Liver (tissue), 9 donors: ENCODE measurements around the gene GRN. TPM values are rescaled to one million over a fixed set of nuclear protein-coding genes. Genes with fewer than 3 reads are reported as not detected.

Experiments
- DNase-seq: peaks from one replicate; pipeline ENCODE4 v3.0.0-alpha.2; 2017; ENCODE audit warnings: low spot score
- H3K27ac ChIP-seq, 2 donors: one replicate each; pipeline ENCODE4 v1.7.0; 2013; ENCODE audit warnings: inconsistent platforms in 2 of 2, low read length in 2 of 2, control low read depth in 1 of 2, low read depth in 1 of 2, mild to moderate bottlenecking in 1 of 2
- H3K27me3 ChIP-seq, 4 donors: one replicate each; pipeline versions ENCODE4 v1.6.1 to v1.7.0; 2013; ENCODE audit warnings: low read length in 3 of 4, inconsistent platforms in 1 of 4, mild to moderate bottlenecking in 1 of 4, moderate library complexity in 1 of 4; ENCODE audit not compliant: control insufficient read depth in 4 of 4, insufficient read depth in 4 of 4
- H3K36me3 ChIP-seq, 4 donors: one replicate each; pipeline versions ENCODE4 v1.6.1 to v1.7.0; 2013; ENCODE audit warnings: low read length in 3 of 4, mild to moderate bottlenecking in 3 of 4, low read depth in 1 of 4, moderate library complexity in 1 of 4; ENCODE audit not compliant: control insufficient read depth in 4 of 4, insufficient read depth in 3 of 4
- H3K4me1 ChIP-seq, 4 donors: one replicate each; pipeline versions ENCODE4 v1.6.1 to v1.7.0; 2013; ENCODE audit warnings: low read length in 3 of 4, mild to moderate bottlenecking in 3 of 4, moderate library complexity in 1 of 4; ENCODE audit not compliant: control insufficient read depth in 4 of 4, insufficient read depth in 4 of 4
- H3K4me3 ChIP-seq, 3 donors: one replicate each; pipeline versions ENCODE4 v1.6.1 to v1.7.0; 2013; ENCODE audit warnings: low read length in 3 of 3, control low read depth in 1 of 3, low read depth in 1 of 3, mild to moderate bottlenecking in 1 of 3
- H3K9ac ChIP-seq, 2 donors: one replicate each; pipeline ENCODE4 v1.7.0; 2013; ENCODE audit warnings: low read length in 2 of 2, mild to moderate bottlenecking in 2 of 2, moderate library complexity in 2 of 2, control low read depth in 1 of 2, low read depth in 1 of 2
- H3K9me3 ChIP-seq, 4 donors: one replicate each; pipeline versions ENCODE4 v1.6.1 to v1.7.0; 2013; ENCODE audit warnings: low read length in 3 of 4; ENCODE audit not compliant: control insufficient read depth in 4 of 4
- ATF3 ChIP-seq: IDR thresholded peaks from 2 replicates; pipeline ENCODE4 v1.6.1; 2016; ENCODE audit warnings: antibody characterized with exemption
- EGR1 ChIP-seq, 2 donors: IDR thresholded peaks; 2 replicates each; pipeline ENCODE4 v1.6.1; 2016 to 2018; ENCODE audit warnings: antibody characterized with exemption in 2 of 2, low read depth in 2 of 2
- FOXA1 ChIP-seq: IDR thresholded peaks from 2 replicates; pipeline ENCODE4 v1.6.1; 2016; ENCODE audit warnings: antibody characterized with exemption
- FOXA2 ChIP-seq: IDR thresholded peaks from 2 replicates; pipeline ENCODE4 v1.6.1; 2016; ENCODE audit warnings: antibody characterized with exemption
- HNF4A ChIP-seq, 2 donors: conservative IDR thresholded peaks; 2 replicates each; pipeline ENCODE4 v1.6.1; 2016; ENCODE audit warnings: antibody characterized with exemption in 2 of 2, mild to moderate bottlenecking in 2 of 2
- HNF4G ChIP-seq: IDR thresholded peaks from 2 replicates; pipeline ENCODE4 v1.6.1; 2016; ENCODE audit warnings: antibody characterized with exemption
- JUND ChIP-seq, 2 donors: IDR thresholded peaks; 2 replicates each; pipeline ENCODE4 v1.6.1; 2016; ENCODE audit warnings: antibody characterized with exemption in 2 of 2
- NR2F2 ChIP-seq: IDR thresholded peaks from 2 replicates; pipeline ENCODE4 v1.6.1; 2016; ENCODE audit warnings: antibody characterized with exemption
- RAD21 ChIP-seq, 2 donors: IDR thresholded peaks; 2 replicates each; pipeline ENCODE4 v1.6.1; 2016; ENCODE audit warnings: antibody characterized with exemption in 2 of 2, mild to moderate bottlenecking in 2 of 2
- REST ChIP-seq: IDR thresholded peaks from 2 replicates; pipeline ENCODE4 v1.6.1; 2016; ENCODE audit warnings: antibody characterized with exemption, mild to moderate bottlenecking
- SP1 ChIP-seq: IDR thresholded peaks from 2 replicates; pipeline ENCODE4 v1.6.1; 2018; ENCODE audit warnings: antibody characterized with exemption, mild to moderate bottlenecking
- TAF1 ChIP-seq: conservative IDR thresholded peaks from 2 replicates; pipeline ENCODE4 v1.6.1; 2016; ENCODE audit warnings: antibody characterized with exemption, mild to moderate bottlenecking
- YY1 ChIP-seq: IDR thresholded peaks from 2 replicates; pipeline ENCODE4 v1.6.1; 2016; ENCODE audit warnings: antibody characterized with exemption, mild to moderate bottlenecking
- ZBTB33 ChIP-seq: IDR thresholded peaks from 2 replicates; pipeline ENCODE4 v1.6.1; 2016; ENCODE audit warnings: antibody characterized with exemption
- WGBS: extraction: QIAGEN DNeasy Blood & Tissue Kit; methylation state at CpG from one replicate; pipeline ENCODE4 v1.1.7; 2013; 5-methylcytosine and 5-hydroxymethylcytosine counted together
- polyA plus RNA-seq, 2 donors: library from polyadenylated mRNA; stranded (reverse) in 1 of 2; unstranded in 1 of 2; fragments of 200-250 nt in 1 of 2; fragments of >200 nt in 1 of 2; fragmentation: Nextera tagmentation in 1 of 2; extraction: Ambion mirVana in 1 of 2; gene quantifications; one replicate each; pipeline versions ENCODE4 v1.2.1 to v1.2.3, GENCODE V29; 2013 to 2015
- total RNA-seq, 2 donors: library from RNA; depleted of rRNA; stranded (reverse); fragments of >200 nt; gene quantifications; one replicate each; pipeline ENCODE4 v1.2.3, GENCODE V29; 2014
- TF ChIP-seq, protein P1 (sequence below): IDR thresholded peaks from 2 replicates; pipeline ENCODE4 v1.6.1; 2016; ENCODE audit warnings: antibody characterized with exemption
- TF ChIP-seq, protein P2 (sequence below): fragments of 150-350 bp; IDR thresholded peaks from 2 replicates; pipeline ENCODE4 v1.5.1; 2017; ENCODE audit warnings: improper control_type of control experiment, low read depth, low read length; ENCODE audit not compliant: missing input control
- donor health status: healthy.
- donor health status: healthy.
- donor health status: healthy.
- donor health status: healthy.
- donor health status: healthy.

Gene GRN
- total and polyA plus RNA-seq, 4 donors: 90.9 to 166 (median 133) TPM

DNA sequence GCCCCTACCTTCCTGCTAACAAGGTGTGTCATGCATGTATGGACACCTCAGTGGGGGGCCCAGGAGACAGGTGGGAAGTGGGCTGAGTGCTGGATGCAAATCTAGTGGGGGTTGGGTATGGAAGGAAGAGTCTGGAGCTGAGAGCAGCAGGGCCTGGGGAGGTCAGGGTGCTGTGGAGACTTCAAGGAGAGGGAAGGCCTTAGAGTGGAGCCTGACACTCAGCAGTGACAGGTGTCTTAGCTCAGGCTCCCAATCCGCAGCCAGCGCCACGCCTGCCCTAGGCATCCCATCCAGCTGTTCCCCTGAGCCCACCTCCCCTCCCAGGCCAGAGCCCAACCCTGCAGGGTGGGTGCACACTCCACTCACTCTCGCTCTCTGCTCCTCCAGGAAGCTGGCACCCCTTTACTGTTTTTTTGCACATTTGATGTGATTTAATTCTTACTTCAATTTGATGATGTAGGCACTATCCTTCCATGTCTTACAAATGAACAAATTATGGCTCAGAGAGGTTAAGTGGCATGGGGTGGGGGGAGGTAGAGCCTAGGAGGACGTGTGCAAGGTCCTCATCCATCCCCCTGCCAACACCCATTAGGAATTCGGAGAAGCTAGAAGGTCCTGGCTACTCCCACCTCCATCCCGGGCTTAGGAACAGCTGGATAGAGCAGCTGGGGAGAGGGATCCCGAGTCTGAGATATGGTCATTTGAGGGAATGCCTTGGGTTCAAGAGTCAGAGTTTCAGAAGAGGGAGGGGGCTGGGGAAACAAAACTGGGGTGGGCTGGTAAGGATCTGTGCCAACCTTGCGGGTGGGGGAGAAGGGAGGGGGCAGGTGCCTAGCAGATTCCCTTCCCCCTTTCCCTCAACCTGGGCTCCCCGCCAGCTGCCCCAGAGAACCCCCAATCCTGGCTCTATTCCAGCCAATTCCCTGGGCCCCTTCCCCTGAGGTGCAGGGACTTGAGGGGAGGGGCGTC, 16.5 kb downstream of the GRN start:
- no peak for DNase-seq
- Histone ChIP-seq H3K4me3 (no peak overlapping the region), H3K27ac (no peak overlapping the region), H3K36me3 (no peaks in the 10 kb centered on the region), H3K9me3 (no peaks in the 10 kb centered on the region), H3K27me3 (no peaks in the 10 kb centered on the region), H3K4me1 (peaks cover 6 to 12% (median 8%) of the 10 kb centered on the region in 4 donors), H3K9ac (no peak overlapping the region)
- TF ChIP-seq, protein P1, sequence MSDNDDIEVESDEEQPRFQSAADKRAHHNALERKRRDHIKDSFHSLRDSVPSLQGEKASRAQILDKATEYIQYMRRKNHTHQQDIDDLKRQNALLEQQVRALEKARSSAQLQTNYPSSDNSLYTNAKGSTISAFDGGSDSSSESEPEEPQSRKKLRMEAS: no peak
- TF ChIP-seq HNF4G: no peak
- TF ChIP-seq REST: no peak
- TF ChIP-seq YY1: no peak
- no peak for TF ChIP-seq ZBTB33
- TF ChIP-seq RAD21 (IDR thresholded peaks at IDR 0.05): no peak
- TF ChIP-seq, protein P2, sequence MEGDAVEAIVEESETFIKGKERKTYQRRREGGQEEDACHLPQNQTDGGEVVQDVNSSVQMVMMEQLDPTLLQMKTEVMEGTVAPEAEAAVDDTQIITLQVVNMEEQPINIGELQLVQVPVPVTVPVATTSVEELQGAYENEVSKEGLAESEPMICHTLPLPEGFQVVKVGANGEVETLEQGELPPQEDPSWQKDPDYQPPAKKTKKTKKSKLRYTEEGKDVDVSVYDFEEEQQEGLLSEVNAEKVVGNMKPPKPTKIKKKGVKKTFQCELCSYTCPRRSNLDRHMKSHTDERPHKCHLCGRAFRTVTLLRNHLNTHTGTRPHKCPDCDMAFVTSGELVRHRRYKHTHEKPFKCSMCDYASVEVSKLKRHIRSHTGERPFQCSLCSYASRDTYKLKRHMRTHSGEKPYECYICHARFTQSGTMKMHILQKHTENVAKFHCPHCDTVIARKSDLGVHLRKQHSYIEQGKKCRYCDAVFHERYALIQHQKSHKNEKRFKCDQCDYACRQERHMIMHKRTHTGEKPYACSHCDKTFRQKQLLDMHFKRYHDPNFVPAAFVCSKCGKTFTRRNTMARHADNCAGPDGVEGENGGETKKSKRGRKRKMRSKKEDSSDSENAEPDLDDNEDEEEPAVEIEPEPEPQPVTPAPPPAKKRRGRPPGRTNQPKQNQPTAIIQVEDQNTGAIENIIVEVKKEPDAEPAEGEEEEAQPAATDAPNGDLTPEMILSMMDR: no peak
- TF ChIP-seq NR2F2: no peak
- 63% methylated on average over 11 of the region's 11 CpGs for whole genome bisulfite sequencing

GRCh38 chr17:44362459-44362948, 17.4 kb downstream of the GRN start:
- DNase-seq: no peak
- 22% methylated on average over 11 of the region's 11 CpGs for WGBS
- no peaks in the 10 kb centered on the region for H3K9me3 ChIP-seq
- H3K4me1 ChIP-seq: peaks cover 6 to 12% (median 8%) of the 10 kb centered on the region in 4 donors
- no peak overlapping the region for H3K9ac ChIP-seq
- no peaks in the 10 kb centered on the region for H3K27me3 ChIP-seq
- H3K27ac ChIP-seq: no peak overlapping the region
- H3K4me3 ChIP-seq: peak overlapping the region in 1 of 3 donors; percentile 64
- H3K36me3 ChIP-seq: no peaks in the 10 kb centered on the region
- TF ChIP-seq EGR1 (IDR thresholded peaks at IDR 0.05; ENCODE audit: low read depth in 2 of 2) (no peak), FOXA2 (no peak), YY1 (no peak), JUND (IDR thresholded peaks at IDR 0.05) (no peak), TAF1 (no peak), ZBTB33 (no peak), HNF4G (no peak), NR2F2 (no peak), FOXA1 (no peak), HNF4A (conservative IDR thresholded peaks at IDR 0.05) (no peak), REST (no peak), SP1 (no peak), ATF3 (no peak)
- TF ChIP-seq, protein P1: no peak
